ENCODE results near the gene KMO. TPM values are rescaled to one million over a fixed set of nuclear protein-coding genes. Genes with fewer than 3 reads are reported as not detected.

Gene KMO
- total RNA-seq, 1 experiment from 2014 or later, result 0.29 TPM

GRCh38 chr1:241642593-241642944 lies 110.4 kb downstream of the KMO start:
- TF ChIP-seq, protein P1, sequence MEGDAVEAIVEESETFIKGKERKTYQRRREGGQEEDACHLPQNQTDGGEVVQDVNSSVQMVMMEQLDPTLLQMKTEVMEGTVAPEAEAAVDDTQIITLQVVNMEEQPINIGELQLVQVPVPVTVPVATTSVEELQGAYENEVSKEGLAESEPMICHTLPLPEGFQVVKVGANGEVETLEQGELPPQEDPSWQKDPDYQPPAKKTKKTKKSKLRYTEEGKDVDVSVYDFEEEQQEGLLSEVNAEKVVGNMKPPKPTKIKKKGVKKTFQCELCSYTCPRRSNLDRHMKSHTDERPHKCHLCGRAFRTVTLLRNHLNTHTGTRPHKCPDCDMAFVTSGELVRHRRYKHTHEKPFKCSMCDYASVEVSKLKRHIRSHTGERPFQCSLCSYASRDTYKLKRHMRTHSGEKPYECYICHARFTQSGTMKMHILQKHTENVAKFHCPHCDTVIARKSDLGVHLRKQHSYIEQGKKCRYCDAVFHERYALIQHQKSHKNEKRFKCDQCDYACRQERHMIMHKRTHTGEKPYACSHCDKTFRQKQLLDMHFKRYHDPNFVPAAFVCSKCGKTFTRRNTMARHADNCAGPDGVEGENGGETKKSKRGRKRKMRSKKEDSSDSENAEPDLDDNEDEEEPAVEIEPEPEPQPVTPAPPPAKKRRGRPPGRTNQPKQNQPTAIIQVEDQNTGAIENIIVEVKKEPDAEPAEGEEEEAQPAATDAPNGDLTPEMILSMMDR (conservative IDR thresholded peaks at IDR 0.05; ENCODE audit: low read depth, low read length), result no peak
- TF ChIP-seq EZH2phosphoT487 (IDR thresholded peaks at IDR 0.05; ENCODE audit: borderline replicate concordance, low read length) (no peak), EZH2 (IDR thresholded peaks at IDR 0.05; ENCODE audit: low read length, unreplicated experiment) (no peak)
- CTCF ChIA-PET, result no interaction called here

DNA sequence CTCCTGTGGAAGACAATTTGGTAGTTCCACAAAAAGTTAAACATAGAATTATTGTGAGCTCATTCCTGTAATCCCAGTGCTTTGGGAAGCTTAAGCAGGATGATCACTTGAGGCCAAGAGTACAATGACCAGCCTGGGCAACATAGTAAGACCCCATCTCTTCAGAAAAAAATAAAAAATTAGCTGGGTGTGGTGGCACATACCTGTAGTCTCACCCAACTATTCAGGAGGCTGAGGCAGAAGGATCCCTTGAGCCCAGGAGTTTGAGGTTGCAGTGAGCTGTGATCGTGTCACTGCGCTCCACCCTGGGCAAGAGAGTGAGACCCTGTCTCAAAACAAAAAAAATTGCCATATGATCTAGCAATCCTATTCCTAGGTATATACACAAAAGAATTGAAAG lies 112.1 kb downstream of the KMO start:
- BruUV-seq (replicated peaks), result no TSS peak
- no peaks in the 10 kb centered on the region for H3K9me3 ChIP-seq (ENCODE audit: low read length)

More at GRCh38 chr1:241642593-241642944, 110.4 kb downstream of the KMO start:
- Histone ChIP-seq H3K4me2 (ENCODE audit: low read length) (no peak overlapping the region), H3K4me1 (ENCODE audit: insufficient read depth, low read length) (peaks cover 33% of the 10 kb centered on the region), H3K79me2 (ENCODE audit: low read length) (peaks cover 23% of the 10 kb centered on the region), H3F3A (ENCODE audit: low read length, unreplicated experiment) (peaks cover 8% of the 10 kb centered on the region), H3K27me3 (ENCODE audit: low read length) (no peaks in the 10 kb centered on the region), H4K20me1 (ENCODE audit: low read length) (peaks cover 16% of the 10 kb centered on the region), H3K9me3 (ENCODE audit: low read length) (no peaks in the 10 kb centered on the region), H3K9ac (ENCODE audit: low read length) (no peak overlapping the region), H3K9me2 (replicated peaks; ENCODE audit: low read length) (no peaks in the 10 kb centered on the region), H3K27ac (ENCODE audit: low read length) (no peak overlapping the region), H3K4me3 (ENCODE audit: low read length) (no peak overlapping the region), H2AFZ (ENCODE audit: low read length) (no peak overlapping the region), H3K36me3 (ENCODE audit: low read depth, low read length) (no peaks in the 10 kb centered on the region)
- DNase-seq (no peak), ATAC-seq (no peak)
- POLR2A ChIA-PET (ENCODE audit: unreplicated experiment), result no interaction called here
- intact Hi-C loops (cut with micrococcal nuclease), result no loop called here
- no TSS peak for BruUV-seq (replicated peaks)

DNA sequence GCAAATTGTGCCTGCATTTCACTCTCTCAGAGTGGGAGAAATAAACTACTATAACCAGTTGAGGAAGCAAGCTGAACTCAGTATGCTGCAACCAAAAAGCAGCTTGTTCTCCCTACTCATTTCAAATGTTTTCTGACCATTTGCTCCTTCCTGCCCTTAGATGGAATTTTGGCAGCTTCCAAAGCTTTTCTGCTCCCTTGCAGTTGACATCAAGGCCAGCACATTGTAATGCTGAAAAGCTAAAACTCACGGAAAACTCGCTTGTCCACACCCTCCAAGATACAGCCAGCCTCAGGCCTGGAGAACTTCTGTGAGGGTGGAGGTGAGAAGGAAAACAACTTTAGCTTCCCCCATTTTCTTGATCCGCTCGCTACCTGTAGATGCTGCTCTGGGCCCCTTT lies 113.0 kb downstream of the KMO start:
- ChIA-PET CTCF (interaction anchor here (0.6 kb wide), 1 partner anchor 157 kb away, joined by 4 read pairs; no protein-coding TSS in a partner anchor), POLR2A (ENCODE audit: unreplicated experiment) (interaction anchor here (0.6 to 0.9 kb wide), 2 partner anchors 172 to 1332 kb away, joined by 3 to 4 read pairs; no protein-coding TSS in a partner anchor)
- no peaks in the 10 kb centered on the region for H3K79me2 ChIP-seq (ENCODE audit: low read length)
- no peak overlapping the region for H2AFZ ChIP-seq (ENCODE audit: low read length)
- no peak overlapping the region for H3K27ac ChIP-seq (ENCODE audit: low read length)
- no peaks in the 10 kb centered on the region for H3K36me3 ChIP-seq (ENCODE audit: low read depth, low read length)
- intact Hi-C loops (cut with micrococcal nuclease), result no loop called here
- ATAC-seq, result no peak
- no TSS peak for BruUV-seq (replicated peaks)
- no peaks in the 10 kb centered on the region for H3K27me3 ChIP-seq (ENCODE audit: low read length)
- no peaks in the 10 kb centered on the region for H3K9me2 ChIP-seq (replicated peaks; ENCODE audit: low read length)
- H3K9ac ChIP-seq (ENCODE audit: low read length), result no peak overlapping the region
- DNase-seq, result no peak
- H4K20me1 ChIP-seq (ENCODE audit: low read length), result no peaks in the 10 kb centered on the region
- no peak overlapping the region for H3K4me2 ChIP-seq (ENCODE audit: low read length)
- peaks cover 8% of the 10 kb centered on the region for H3F3A ChIP-seq (ENCODE audit: low read length, unreplicated experiment)
- TF ChIP-seq EZH2 (IDR thresholded peaks at IDR 0.05; ENCODE audit: low read length, unreplicated experiment) (no peak), EZH2phosphoT487 (IDR thresholded peaks at IDR 0.05; ENCODE audit: borderline replicate concordance, low read length) (no peak)
- TF ChIP-seq, protein P1 (conservative IDR thresholded peaks at IDR 0.05; ENCODE audit: low read depth, low read length), result no peak
- H3K4me1 ChIP-seq (ENCODE audit: insufficient read depth, low read length), result peaks cover 23% of the 10 kb centered on the region
- no peak overlapping the region for H3K4me3 ChIP-seq (ENCODE audit: low read length)
- H3K9me3 ChIP-seq (ENCODE audit: low read length), result no peaks in the 10 kb centered on the region

More for the DNA sequence above, 112.1 kb downstream of the KMO start:
- ChIA-PET CTCF (no interaction called here), POLR2A (ENCODE audit: unreplicated experiment) (interaction anchor here (0.6 kb wide), 1 partner anchor 73 kb away, joined by 3 read pairs; no protein-coding TSS in a partner anchor)
- TF ChIP-seq EZH2 (IDR thresholded peaks at IDR 0.05; ENCODE audit: low read length, unreplicated experiment), result no peak
- no peak for TF ChIP-seq EZH2phosphoT487 (IDR thresholded peaks at IDR 0.05; ENCODE audit: borderline replicate concordance, low read length)
- TF ChIP-seq, protein P1 (conservative IDR thresholded peaks at IDR 0.05; ENCODE audit: low read depth, low read length), result no peak
- ATAC-seq (no peak), DNase-seq (no peak)
- no peaks in the 10 kb centered on the region for H3K9me2 ChIP-seq (replicated peaks; ENCODE audit: low read length)
- no peak overlapping the region for H3K27ac ChIP-seq (ENCODE audit: low read length)
- peaks cover 6% of the 10 kb centered on the region for H3K79me2 ChIP-seq (ENCODE audit: low read length)
- intact Hi-C loops (cut with micrococcal nuclease), result no loop called here
- no peak overlapping the region for H3K9ac ChIP-seq (ENCODE audit: low read length)
- no peak overlapping the region for H3K4me3 ChIP-seq (ENCODE audit: low read length)
- no peaks in the 10 kb centered on the region for H3K36me3 ChIP-seq (ENCODE audit: low read depth, low read length)
- no peak overlapping the region for H2AFZ ChIP-seq (ENCODE audit: low read length)
- peaks cover 23% of the 10 kb centered on the region for H3K4me1 ChIP-seq (ENCODE audit: insufficient read depth, low read length)
- H3K27me3 ChIP-seq (ENCODE audit: low read length), result no peaks in the 10 kb centered on the region
- no peak overlapping the region for H3K4me2 ChIP-seq (ENCODE audit: low read length)
- no peaks in the 10 kb centered on the region for H4K20me1 ChIP-seq (ENCODE audit: low read length)
- H3F3A ChIP-seq (ENCODE audit: low read length, unreplicated experiment), result peaks cover 8% of the 10 kb centered on the region
